ENCODE measurements around the gene HOXC5. TPM values are rescaled to one million over a fixed set of nuclear protein-coding genes. Genes with fewer than 3 reads are reported as not detected.

HOXC5 gene
- total RNA-seq, 1 experiment from 2014 or later, result not detected

- in situ Hi-C loops (cut with HindIII; ENCODE audit: low pct_unique_long_range_greater_than_20kb, low sequenced_read_pairs), result no loop called here
- DNase-seq (ENCODE audit: low read depth, low spot score), result no peak
Observed at GRCh38 chr12:54025499-54026405, 7.1 kb upstream of the HOXC5 start.

- in situ Hi-C loops (cut with HindIII; ENCODE audit: low pct_unique_long_range_greater_than_20kb, low sequenced_read_pairs), result no loop called here
Observed at GRCh38 chr12:54026640-54027441, 6.0 kb upstream of the HOXC5 start.

GRCh38 chr12:54027442-54027786, 5.4 kb upstream of the HOXC5 start:
- in situ Hi-C loops (cut with HindIII; ENCODE audit: low pct_unique_long_range_greater_than_20kb, low sequenced_read_pairs), result no loop called here

More at GRCh38 chr12:54026640-54027441, 6.0 kb upstream of the HOXC5 start:
- DNase-seq (ENCODE audit: low read depth, low spot score), result no peak

GRCh38 chr12:54028314-54029201, 4.3 kb upstream of the HOXC5 start, which contains the start of gene HOXC6:
Gene HOXC6, plus strand, starts transcription at chr12:54028440. Its CDS starts 82 bp downstream, at chr12:54028522.
- in situ Hi-C loops (cut with HindIII; ENCODE audit: low pct_unique_long_range_greater_than_20kb, low sequenced_read_pairs), result no loop called here

More at GRCh38 chr12:54027442-54027786, 5.4 kb upstream of the HOXC5 start:
- DNase-seq (ENCODE audit: low read depth, low spot score), result no peak

GRCh38 chr12:54029529-54030441, 3.1 kb upstream of the HOXC5 start:
- in situ Hi-C loops (cut with HindIII; ENCODE audit: low pct_unique_long_range_greater_than_20kb, low sequenced_read_pairs), result no loop called here
- DNase-seq (ENCODE audit: low read depth, low spot score), result no peak

More at GRCh38 chr12:54028314-54029201, 4.3 kb upstream of the HOXC5 start, which contains the start of gene HOXC6:
- peak; percentile 71 for DNase-seq (ENCODE audit: low read depth, low spot score)

GRCh38 chr12:54030442-54030801, 2.4 kb upstream of the HOXC5 start:
- no peak for DNase-seq (ENCODE audit: low read depth, low spot score)
- in situ Hi-C loops (cut with HindIII; ENCODE audit: low pct_unique_long_range_greater_than_20kb, low sequenced_read_pairs), result no loop called here

- no peak for DNase-seq (ENCODE audit: low read depth, low spot score)
- in situ Hi-C loops (cut with HindIII; ENCODE audit: low pct_unique_long_range_greater_than_20kb, low sequenced_read_pairs), result no loop called here
Observed at GRCh38 chr12:54030889-54031471, 1.9 kb upstream of the HOXC5 start.

- DNase-seq (ENCODE audit: low read depth, low spot score), result no peak
- in situ Hi-C loops (cut with HindIII; ENCODE audit: low pct_unique_long_range_greater_than_20kb, low sequenced_read_pairs), result no loop called here
Observed at GRCh38 chr12:54031480-54031879, 1.4 kb upstream of the HOXC5 start.

GRCh38 chr12:54032086-54032619, 697 bp upstream of the HOXC5 start:
- in situ Hi-C loops (cut with HindIII; ENCODE audit: low pct_unique_long_range_greater_than_20kb, low sequenced_read_pairs), result no loop called here
- DNase-seq (ENCODE audit: low read depth, low spot score), result no peak

GRCh38 chr12:54033106-54033979, 493 bp downstream of the HOXC5 start:
- DNase-seq (ENCODE audit: low read depth, low spot score), result no peak
- in situ Hi-C loops (cut with HindIII; ENCODE audit: low pct_unique_long_range_greater_than_20kb, low sequenced_read_pairs), result no loop called here

GRCh38 chr12:54033980-54034784, 1.3 kb downstream of the HOXC5 start:
- no peak for DNase-seq (ENCODE audit: low read depth, low spot score)
- in situ Hi-C loops (cut with HindIII; ENCODE audit: low pct_unique_long_range_greater_than_20kb, low sequenced_read_pairs), result no loop called here

GRCh38 chr12:54034785-54035310, 2.0 kb downstream of the HOXC5 start:
- in situ Hi-C loops (cut with HindIII; ENCODE audit: low pct_unique_long_range_greater_than_20kb, low sequenced_read_pairs), result no loop called here
- no peak for DNase-seq (ENCODE audit: low read depth, low spot score)

GRCh38 chr12:54035568-54036264, 2.9 kb downstream of the HOXC5 start:
- DNase-seq (ENCODE audit: low read depth, low spot score), result no peak
- in situ Hi-C loops (cut with HindIII; ENCODE audit: low pct_unique_long_range_greater_than_20kb, low sequenced_read_pairs), result no loop called here

Measured in SK-MEL-5 (cell line).